CMK (cell line): ENCODE measurements around the gene ADAT3.
"Not testable (repeated sequence)": the region's sequence is repeated elsewhere in the genome, so short reads cannot be mapped to it uniquely, and the experiment has no call there.

ENCODE experiments used
- DNase-seq: peaks from one replicate; pipeline ENCODE4 v3.0.0-alpha.2; 2010; ENCODE audit warnings: low read depth

The ADAT3 gene

GRCh38 chr19:1866693-1867348 is 38.4 kb upstream of the ADAT3 start:
- no peak for DNase-seq

DNA sequence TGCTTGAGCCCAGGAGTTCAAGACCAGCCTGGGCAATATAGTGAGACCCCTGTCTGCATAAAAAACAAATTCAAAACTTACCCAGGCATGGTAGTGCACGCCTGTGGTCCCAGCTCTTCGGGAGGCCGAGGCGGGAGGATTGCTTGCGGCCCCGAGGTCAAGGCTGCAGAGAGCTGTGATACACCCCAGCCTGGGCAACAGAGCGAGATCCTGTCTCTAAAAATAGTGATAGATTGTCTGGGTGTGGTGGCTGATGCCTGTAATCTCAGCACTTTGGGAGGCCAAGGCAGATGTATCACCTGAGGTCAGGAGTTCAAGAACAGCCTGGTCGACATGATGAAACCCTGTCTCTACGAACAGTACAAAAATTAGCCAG is 37.9 kb upstream of the ADAT3 start:
- DNase-seq, result no peak

DNA sequence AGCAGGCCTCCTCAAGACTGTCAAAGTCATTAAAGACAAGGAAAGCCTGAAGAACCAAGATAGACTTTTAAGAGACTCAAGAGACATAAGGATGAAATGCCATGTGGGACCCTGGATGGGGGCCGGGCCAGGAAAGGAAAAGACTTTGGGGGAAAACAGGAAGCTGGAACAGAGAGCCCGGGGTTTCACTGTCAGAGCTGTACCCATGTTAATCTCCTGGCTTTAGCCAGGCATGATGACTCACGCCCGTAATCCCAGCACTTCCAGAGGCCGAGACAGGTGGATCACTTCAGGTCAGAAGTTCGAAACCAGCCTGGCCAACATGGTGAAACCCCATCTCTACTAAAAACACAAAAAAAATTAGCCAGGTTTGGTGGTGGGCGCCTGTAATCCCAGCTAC is 36.2 kb upstream of the ADAT3 start:
- DNase-seq, result no peak

GRCh38 chr19:1871140-1871597 is 34.0 kb upstream of the ADAT3 start:
- DNase-seq, result no peak

DNA sequence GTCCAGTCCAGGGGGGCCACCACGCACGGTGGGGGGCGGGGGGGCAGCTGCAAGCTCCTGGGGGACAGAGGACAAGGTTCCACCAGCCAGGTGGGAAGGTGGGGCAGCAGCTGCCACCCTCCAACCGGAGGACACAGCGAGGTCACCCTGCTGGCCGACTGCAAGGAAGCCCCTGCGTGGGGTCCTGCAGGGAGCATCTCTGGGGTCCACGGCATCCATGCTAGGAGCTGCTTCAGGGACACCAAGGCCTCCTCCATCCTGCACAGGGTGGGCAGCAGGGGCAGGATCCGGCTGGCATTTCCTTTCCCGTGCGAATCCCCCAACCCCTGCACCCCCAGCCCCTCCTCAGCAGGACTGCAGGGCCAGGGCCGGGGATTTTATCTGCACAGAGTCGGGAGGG is 33.6 kb upstream of the ADAT3 start:
- DNase-seq, result no peak

- no peak for DNase-seq
Measured at GRCh38 chr19:1872807-1873523, 32.2 kb upstream of the ADAT3 start.

DNA sequence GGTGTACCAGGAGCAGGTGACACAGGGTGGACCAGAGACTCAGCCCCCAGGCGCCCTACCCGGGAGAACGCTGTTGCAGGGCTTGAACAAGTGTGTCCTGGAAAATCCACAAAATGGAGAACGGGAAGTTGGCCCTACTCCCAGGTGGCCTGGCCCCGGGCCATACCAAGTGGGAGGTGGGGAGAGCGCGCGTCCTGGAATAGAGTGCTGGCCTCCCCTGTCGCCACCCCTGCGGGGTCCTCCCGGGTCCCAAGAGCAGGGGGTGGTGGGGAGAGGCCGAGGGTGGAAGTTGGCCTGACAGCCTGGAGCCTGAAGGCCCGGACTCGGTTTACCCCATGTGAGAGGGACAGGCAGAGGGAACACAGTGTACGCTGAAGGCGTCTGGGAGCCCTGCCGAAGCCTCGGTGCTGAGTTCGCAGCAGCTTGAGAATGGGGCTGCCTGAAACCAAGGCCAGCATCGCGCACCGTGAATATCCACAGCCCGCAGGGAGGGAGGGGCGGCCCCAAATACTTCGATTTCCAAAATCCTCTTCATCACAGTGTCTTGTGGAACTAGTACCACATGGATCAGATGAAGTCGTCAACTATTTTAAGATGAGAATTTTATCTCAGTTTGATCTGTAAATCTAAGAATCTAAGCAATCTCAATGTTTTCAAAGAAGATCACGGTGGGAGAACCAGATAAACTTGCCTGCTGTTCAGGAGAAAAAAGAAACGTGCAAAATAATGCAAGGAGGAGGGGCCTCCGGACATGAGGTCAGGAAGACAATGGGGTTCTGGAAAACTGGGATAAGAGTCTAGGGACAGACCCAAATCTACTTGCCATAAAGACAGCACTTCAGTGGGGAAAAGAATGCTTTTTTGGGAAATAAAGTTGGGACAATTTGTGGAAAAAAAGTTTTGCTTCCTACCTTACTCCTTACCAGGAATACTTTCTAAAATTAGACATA is 31.4 kb upstream of the ADAT3 start:
- no peak for DNase-seq

DNA sequence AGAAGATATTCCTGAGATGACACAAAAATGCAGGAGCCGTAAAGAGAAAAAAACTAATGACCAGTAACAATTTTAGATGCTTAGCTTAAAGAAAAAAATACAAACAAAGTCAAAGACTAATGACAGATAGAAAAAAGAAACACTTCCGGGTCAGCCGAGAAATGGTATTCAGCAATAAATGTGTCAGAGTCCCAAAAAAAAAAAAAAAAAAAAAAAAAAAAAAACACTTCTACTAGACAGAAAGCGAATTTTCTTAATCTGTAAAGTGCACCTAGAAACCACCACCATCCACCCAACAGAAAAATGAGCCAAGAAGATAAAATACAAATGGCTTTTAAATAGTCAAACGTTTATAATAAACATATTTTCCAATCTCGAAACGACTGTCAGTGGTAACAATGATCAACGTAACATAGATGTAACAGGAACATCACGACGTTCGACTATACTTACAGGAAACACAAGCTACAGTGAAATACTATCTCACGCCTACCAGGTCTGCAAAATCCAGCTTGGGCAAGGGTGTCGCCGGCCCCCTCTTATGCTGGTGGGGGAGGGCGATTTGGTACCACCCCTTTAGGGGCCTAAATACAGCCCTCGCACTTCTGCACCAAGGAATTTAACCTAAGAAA is 30.5 kb upstream of the ADAT3 start:
- no peak for DNase-seq

GRCh38 chr19:1875265-1875645 is 29.9 kb upstream of the ADAT3 start:
- DNase-seq, result not testable (repeated sequence)

DNA sequence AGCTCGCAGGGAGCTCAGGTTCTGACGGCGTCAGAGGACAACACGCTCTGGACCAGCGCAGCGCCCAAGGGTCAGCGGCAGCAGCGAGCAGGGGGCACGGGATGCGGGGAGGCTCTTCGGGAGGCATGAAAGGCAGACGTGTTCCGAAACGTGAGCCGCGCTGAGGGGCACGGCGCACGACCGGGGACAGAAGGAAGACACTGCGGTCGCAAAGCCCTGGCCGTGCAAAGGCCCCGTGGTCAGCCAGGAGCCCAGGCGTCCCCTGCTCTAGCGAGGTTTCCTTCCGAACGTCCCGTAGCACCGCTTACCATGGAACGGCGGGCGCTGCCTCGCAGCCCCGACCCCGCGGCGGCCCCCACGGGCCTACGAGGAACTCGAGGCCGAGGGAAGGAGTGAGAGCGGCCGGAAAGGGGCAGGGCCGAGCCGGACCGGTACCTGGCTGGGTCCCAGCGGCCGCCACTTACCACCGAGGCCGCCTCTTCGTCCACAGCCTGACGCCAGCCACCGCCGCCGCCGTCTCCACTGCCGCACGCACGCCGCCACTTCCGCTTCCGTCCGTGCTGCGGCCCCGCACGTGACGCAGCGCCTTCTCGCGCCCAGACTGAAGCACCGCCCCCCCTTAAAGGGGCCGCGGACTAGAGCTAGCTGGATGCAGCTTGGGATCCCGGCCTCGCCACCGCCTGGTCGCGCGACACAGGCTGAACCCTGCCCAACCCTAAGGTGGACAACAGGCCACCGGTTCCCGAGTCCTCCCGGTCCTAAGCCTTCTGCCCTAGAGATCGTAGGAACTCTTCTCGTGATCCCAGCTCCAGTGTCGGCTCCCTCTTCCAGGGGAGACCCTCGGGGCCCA is 29.3 kb upstream of the ADAT3 start:
- DNase-seq, result no peak

DNA sequence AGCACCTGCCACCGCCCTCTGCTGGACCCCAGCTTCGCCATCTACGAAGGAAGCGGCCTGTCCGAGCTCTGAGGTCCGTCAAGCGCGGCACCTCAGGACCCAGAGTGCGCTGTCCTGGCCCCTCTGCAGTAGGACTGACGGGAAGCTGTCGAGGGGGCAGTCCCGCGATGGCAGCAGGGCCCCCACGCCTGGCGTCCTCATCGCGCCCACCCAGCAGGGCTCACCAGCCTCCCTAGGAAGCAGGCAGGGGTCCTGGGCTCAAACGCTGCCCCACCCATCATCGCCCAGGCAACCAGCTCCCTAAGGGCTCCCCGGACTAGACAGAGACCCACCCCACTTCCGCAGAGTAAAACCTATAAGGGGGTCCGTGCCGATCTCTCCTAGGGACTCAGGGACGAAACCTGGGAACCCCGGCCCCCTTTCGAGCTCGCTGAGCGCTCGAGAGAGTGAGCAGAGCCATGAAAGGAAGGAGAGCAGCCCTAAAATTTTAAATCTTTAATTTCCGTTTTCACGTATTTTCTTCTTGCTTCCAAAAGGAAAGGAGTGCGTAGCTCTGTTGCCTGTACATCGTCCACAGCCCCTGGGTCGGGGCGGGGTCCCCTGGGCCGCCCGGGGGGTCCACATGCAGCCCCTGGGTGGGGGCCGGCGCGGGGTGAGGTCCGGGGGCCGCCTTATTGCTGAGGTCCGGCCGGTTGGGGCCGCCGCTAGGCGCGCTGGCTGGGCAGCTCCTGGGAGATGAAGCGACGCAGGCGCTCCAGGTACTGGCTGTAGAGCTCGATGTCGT is 28.5 kb upstream of the ADAT3 start:
- not testable (repeated sequence) for DNase-seq

- DNase-seq, result not testable (repeated sequence)
Measured at GRCh38 chr19:1877280-1877660, 27.9 kb upstream of the ADAT3 start.

GRCh38 chr19:1878583-1878982 is 26.6 kb upstream of the ADAT3 start:
- not testable (repeated sequence) for DNase-seq

DNA sequence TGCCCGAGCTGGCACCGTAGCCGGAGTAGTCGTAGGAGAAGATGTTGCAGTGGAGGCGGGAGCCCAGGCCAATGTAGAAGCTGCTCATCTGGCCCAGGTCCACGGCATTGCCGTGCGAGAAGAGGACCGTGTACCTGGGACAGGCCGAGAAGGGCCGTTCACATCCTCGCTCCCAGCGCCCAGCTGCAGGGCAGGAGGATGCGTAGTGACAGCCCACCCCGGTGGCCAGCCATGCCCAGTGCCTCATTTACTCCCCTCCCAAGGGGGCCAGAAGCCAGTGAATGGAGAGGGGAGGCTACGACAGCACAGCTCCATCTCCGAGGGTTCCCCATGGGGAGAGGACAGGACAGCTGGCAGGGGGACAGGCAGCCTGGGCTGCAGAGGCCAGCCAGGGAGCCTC is 25.2 kb upstream of the ADAT3 start:
- not testable (repeated sequence) for DNase-seq

DNA sequence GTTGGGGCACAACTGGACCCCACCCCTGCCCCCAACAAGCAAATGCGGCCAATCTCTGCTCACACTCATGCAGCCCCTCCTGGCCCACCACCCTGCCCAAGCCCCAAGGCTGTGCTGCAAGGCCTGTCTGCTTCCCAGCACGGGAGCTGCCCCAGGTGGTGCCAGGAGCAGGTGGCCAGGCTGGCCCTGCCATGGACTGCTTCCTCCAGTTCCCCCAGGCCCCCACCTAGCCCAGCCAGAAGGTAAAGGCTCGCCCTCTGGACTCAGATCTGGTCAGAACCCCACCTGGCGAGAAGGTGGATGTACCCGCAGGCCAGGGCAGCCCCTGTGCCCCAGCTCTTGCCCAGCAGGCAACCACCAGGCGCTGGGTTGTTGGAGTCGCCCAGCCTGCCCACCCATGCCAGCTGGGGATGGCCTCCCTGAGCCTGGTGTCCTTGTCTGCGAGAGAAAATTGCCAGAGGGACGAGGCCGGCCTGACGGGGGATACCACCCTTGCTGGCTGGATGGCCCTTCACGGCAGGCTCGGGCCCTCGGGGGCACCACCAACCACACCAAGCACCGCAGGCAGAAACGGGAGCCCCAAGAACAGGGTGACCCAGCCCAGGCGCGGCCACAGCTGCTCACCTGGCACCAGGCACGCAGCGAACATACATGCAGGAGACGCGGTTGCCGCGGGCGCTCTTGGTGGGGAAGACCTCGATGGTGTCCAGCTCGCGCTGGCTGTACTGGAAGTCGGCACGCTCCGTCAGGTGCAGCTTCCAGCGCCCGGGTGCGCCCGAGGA is 24.4 kb upstream of the ADAT3 start:
- no peak for DNase-seq

GRCh38 chr19:1881393-1882088 is 23.7 kb upstream of the ADAT3 start:
- not testable (repeated sequence) for DNase-seq

DNA sequence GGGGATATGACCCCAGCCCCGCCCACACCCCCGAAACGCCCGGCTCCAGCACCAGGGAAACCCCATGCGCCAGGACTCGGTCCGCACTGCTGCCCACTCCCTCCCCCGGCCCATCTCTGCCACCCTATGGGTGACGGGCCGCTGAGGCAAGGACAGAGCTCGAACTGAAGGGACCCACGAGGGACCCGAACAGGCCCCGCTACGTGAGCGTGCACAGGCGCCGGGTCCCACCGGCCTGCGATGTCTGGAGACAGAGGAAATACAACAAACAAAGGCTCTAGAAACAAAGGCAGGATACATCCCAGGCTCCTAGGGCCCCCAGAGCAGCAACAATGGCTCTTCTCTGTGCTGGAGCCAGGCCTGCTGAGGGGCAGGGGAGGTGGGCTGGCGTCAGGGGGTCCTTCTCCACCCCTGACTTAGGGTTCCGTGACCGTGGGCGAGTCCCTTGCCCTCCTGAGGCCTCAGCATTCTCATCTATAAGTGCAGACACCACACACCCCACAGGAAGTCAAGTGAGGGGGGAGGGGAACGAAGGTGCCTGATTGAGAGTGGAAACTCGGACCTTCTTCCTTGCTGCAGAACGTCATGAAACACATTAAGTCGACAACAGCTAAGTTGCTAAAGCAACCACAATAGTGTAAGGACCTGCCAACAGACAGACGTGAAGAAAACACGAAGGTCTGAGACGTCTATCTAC is 23.0 kb upstream of the ADAT3 start:
- no peak for DNase-seq
